Measurements from ENCODE around the gene SPINT1.

Gene SPINT1

GRCh38 chr15:40829115-40829514 lies 14.7 kb upstream of the SPINT1 start:
- no peak for DNase-seq (ENCODE audit: low read depth in 2 of 2)

DNA sequence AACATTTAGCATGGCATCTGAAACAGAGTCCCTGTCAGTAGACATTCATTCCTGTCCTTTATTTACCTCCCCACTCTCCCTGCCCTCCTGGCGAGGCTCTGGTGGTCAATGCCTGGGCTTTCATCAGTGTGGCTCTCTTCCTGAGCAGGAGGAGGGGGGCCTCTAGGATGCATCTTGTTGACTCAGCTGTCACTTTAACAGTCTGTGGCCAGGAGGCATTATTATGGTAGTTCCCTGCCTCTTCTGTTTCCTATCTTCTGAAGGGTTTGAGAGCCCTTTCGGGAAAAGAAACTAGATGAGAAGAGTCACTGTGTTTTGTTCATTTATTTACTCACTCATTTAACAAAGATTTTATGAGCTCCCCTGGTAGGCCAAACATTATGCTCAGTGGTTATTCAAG lies 13.0 kb upstream of the SPINT1 start:
- no peak for DNase-seq (ENCODE audit: low read depth in 2 of 2)

GRCh38 chr15:40831861-40832260 lies 12.0 kb upstream of the SPINT1 start:
- no peak for DNase-seq (ENCODE audit: low read depth in 2 of 2)

- no peak for DNase-seq (ENCODE audit: low read depth in 2 of 2)
These were observed 10.9 kb upstream of the SPINT1 start for GRCh38 chr15:40832903-40833302.

- no peak for DNase-seq (ENCODE audit: low read depth in 2 of 2)
These were observed 7.8 kb upstream of the SPINT1 start for GRCh38 chr15:40836020-40836419.

GRCh38 chr15:40838756-40839155 lies 5.1 kb upstream of the SPINT1 start:
- no peak for DNase-seq (ENCODE audit: low read depth in 2 of 2)

- DNase-seq (ENCODE audit: low read depth in 2 of 2): no peak
These were observed 2.1 kb upstream of the SPINT1 start for GRCh38 chr15:40841741-40842140.

DNA sequence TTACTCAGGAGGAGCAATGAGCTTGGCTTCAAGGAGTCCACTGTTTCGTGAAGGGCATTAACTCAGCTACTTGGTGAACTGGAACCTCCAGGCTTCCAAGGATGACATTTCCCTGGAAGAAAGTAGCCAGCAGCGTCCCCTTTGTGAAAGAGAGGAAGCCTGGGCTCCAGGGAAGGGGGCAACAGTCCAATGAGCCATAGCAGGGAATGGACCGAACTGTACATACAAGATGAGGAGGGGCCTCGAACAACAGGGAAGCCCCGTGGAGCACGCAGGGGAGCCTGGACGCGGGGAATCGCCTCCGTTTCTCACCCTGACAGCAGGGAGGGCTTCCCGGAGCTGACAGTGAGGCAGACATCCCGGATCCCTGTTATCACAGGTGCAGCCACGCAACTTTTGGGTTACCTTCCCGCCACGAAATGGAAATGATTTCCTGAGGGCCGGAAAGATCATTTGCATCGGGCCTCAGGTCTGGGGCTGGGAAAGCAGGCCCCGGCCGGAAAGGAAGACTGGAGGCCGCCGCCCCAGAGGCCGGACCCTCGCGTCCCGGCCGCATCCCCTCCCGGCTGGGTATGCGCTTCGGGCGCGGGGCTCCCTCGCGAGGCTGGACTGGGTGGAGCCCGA lies 475 bp upstream of the SPINT1 start:
- no peak for DNase-seq (ENCODE audit: low read depth in 2 of 2)

DNA sequence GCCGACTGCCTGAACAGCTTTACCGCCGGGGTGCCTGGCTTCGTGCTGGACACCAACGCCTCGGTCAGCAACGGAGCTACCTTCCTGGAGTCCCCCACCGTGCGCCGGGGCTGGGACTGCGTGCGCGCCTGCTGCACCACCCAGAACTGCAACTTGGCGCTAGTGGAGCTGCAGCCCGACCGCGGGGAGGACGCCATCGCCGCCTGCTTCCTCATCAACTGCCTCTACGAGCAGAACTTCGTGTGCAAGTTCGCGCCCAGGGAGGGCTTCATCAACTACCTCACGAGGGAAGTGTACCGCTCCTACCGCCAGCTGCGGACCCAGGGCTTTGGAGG lies 815 bp downstream of the SPINT1 start:
- DNase-seq (ENCODE audit: low read depth in 2 of 2): peak in 1 of 2 donors; percentile 8

GRCh38 chr15:40845036-40845435 lies 1.2 kb downstream of the SPINT1 start:
- no peak for DNase-seq (ENCODE audit: low read depth in 2 of 2)

DNA sequence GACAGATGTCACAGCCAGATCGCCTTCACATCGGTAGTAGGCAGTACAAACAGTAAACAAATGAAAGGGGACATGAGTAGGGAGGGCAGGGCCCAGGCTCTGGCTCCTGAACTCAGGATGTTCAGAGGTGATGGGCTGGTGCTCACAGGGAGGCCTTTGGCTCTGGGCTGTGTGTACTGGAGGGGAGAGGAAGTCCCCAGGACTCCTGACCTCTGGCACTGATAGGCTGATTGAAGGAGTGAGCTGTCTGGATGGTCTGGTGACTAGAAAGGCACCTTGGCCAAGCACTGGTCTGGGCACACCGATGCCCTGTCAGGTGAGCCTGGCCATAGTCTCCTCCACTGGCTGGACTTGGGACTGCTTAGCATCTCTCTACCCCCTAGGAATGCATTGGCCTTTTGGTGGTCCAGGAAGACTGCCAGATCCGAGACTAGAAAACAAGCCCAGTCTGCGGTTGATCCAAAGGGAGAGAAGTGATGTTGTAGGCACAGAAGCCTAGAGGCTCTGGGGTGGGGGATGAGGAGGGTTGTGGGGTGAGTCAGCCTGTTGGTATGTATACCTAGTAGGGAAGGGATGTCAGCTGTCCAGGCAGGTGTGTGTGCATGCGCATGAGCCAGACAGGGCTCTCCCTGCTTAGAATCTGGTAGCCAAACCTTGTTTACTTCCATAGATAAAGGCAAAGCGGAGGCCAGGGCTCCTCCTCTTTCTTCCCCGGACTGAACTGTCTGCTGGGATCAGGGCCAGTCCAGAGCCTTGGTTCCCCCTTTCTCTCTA lies 1.9 kb downstream of the SPINT1 start:
- no peak for DNase-seq (ENCODE audit: low read depth in 2 of 2)

DNA sequence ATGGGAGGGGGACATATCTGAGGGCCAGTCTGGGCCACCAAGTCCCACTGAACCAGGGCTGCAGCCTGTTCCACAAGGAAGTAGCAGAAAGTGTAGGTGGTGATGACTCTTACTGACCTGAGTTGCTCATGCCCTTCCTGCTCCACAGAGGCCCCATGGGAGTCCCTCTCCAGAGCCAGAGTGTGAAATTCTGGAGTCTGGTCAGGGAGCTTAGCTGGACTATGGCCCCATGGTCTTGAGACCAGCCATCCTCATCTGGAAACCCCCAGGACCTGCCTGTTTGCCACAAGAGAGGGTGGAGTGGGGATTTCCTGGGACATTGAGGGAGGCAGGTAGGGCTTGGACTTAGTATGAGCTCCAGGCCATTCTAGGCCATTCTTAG lies 3.0 kb downstream of the SPINT1 start:
- no peak for DNase-seq (ENCODE audit: low read depth in 2 of 2)

DNA sequence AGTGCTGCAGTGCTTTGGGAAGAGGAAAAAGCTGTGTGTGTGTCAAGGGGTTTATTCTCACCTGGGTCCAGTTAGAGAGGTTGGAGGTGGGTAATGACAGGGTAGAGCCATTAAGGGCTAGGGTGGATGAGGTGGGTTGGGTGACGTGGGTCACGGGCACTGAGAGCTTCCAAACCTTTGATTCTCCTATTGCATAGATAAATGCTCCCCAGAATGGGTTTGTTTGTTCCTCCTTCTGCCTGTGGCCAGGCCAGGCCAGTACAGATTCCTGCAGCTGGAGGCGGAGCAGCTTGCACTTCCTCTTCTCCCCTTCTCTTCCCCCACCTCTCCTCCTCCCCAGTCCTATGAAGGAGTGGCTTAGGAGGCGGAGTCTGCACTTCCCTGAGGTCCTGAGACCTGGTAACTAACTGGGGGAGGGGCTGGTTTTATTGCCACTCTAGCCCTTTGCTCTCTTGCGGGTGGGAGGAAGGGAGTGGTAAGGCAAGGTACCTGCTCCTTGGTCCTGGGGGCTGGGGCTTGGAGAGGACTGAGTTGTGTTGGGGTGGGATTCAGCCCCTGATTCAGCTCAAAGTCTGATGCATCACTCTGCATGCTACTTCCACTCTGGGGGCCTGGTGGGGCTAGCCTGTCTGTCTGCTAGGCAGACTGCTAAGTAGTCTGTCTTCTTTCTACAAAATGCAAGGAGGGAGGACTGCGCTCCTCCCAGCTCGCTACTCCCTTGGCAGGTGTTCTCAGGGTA lies 3.5 kb downstream of the SPINT1 start:
- DNase-seq (ENCODE audit: low read depth in 2 of 2): no peak

GRCh38 chr15:40850576-40851112 lies 6.8 kb downstream of the SPINT1 start:
- DNase-seq (ENCODE audit: low read depth in 2 of 2): no peak

- no peak for DNase-seq (ENCODE audit: low read depth in 2 of 2)
These were observed 8.7 kb downstream of the SPINT1 start for GRCh38 chr15:40852529-40852928.

- no peak for DNase-seq (ENCODE audit: low read depth in 2 of 2)
These were observed 9.5 kb downstream of the SPINT1 start for GRCh38 chr15:40853241-40853890.

DNA sequence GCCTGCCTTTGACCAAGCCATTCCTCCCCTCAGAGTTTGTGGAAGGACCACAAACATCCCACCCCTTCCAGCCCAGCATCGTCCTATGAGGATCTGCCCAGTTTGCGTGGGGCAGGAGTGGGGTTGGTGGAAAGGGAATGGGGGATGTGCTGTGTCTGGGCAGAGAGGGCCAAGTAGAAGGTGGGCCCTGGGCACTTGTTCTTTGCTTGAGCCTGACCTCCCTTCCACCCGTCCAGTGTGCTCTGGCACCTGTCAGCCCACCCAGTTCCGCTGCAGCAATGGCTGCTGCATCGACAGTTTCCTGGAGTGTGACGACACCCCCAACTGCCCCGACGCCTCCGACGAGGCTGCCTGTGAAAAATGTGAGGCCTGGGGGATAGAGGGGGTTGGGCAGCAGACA lies 10.3 kb downstream of the SPINT1 start:
- DNase-seq (ENCODE audit: low read depth in 2 of 2): no peak

- no peak for DNase-seq (ENCODE audit: low read depth in 2 of 2)
These were observed 11.9 kb downstream of the SPINT1 start for GRCh38 chr15:40855706-40856234.

DNA sequence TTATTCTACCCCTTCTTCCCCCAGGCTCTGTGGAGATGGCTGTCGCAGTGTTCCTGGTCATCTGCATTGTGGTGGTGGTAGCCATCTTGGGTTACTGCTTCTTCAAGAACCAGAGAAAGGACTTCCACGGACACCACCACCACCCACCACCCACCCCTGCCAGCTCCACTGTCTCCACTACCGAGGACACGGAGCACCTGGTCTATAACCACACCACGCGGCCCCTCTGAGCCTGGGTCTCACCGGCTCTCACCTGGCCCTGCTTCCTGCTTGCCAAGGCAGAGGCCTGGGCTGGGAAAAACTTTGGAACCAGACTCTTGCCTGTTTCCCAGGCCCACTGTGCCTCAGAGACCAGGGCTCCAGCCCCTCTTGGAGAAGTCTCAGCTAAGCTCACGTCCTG lies 12.9 kb downstream of the SPINT1 start:
- no peak for DNase-seq (ENCODE audit: low read depth in 2 of 2)

DNA sequence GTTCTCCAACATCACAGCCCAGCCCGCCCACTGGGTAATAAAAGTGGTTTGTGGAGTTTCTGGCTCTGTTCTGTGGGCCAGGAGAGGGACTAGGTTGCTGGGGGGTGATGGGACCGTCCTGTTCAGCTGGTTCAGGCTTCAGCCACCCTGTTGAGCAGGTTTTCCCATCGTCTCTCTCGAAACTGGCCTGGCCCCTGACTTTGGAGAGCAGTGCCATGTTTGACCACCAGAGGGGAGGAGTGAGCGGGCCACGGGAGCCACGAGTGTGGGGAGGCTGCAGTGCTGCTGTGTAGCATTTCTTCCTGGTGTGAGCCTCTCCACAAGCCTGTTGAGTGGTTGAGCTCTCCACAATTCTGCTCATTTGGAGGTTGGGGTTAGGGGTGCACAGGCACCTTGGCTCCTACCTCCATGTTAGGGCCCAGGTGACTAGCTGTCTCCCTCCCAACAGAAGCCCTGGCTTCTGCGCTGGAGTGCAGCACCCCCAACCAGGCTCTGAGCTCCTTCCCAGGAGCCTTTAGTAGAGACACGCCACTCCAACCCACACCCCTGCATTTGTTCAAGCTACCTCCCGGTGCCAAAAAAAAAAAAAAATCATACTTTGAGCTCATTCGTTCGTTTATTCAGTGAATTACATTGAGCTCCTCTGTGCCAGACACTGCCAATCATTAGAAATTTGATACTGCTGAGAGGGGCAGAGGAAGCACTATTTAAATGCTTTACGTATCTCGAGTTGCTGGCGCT lies 13.9 kb downstream of the SPINT1 start:
- DNase-seq (ENCODE audit: low read depth in 2 of 2): peak; percentile 54 to 63

DNA sequence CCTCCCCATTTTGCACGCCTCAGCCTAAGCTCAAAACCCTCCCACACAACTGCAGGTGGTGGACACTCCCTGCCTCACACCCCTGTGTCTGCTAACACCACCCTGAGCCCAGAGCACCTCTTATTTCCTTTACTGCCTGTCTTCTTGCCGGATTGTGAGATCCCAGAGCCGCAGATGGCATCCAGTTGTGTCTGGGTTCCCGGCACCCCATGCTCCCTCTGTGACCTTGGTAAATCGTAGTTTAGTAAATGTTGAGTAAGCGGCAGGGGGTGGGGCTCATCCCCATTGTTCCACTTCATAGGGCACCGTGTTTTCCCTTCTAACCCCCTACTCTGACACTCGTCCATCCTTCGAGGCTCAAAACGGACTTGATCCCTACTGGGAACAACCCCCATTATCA lies 14.9 kb downstream of the SPINT1 start:
- no peak for DNase-seq (ENCODE audit: low read depth in 2 of 2)

Data from stimulated activated CD8-positive, alpha-beta memory T cell treated with anti-CD3 and anti-CD28 coated beads, Interleukin-7, amount 100 ng/mL, for 4 hours (primary cell).